ENCODE data around the gene RAB36.
"Not testable (repeated sequence)": the region's sequence is repeated elsewhere in the genome, so short reads cannot be mapped to it uniquely, and the experiment has no call there.

- not testable (repeated sequence) for TF ChIP-seq CTCF (IDR thresholded peaks at IDR 0.05; ENCODE audit: borderline replicate concordance, extremely low read depth, low read length, poor library complexity, severe bottlenecking); EZH2 (IDR thresholded peaks at IDR 0.05; ENCODE audit: borderline replicate concordance, low read depth, low read length, severe bottlenecking)
These were observed 8.3 kb upstream of the RAB36 start for GRCh38 chr22:23136991-23137390.
